Type B pancreatic cell (in vitro differentiated cells): ENCODE measurements around the gene NAGA. TPM values are rescaled to one million over a fixed set of nuclear protein-coding genes. Genes with fewer than 3 reads are reported as not detected.
A peak's percentile ranks its signal among the peaks of the same experiment; 100 is the strongest.

Experiments used
- DNase-seq: peaks from one replicate; pipeline ENCODE4 v3.0.0; 2021; ENCODE audit warnings: mixed read lengths; ENCODE audit not compliant: unreplicated experiment; ENCODE audit errors: extremely low spot score
- H3K27ac Mint-ChIP-seq: 2 replicates; pipeline ENCODE4 v1.8.0; 2021; ENCODE audit warnings: mild to moderate bottlenecking, mixed read lengths
- H3K27me3 Mint-ChIP-seq: 2 replicates; pipeline ENCODE4 v1.8.0; 2021; ENCODE audit warnings: mixed read lengths
- H3K36me3 Mint-ChIP-seq: 2 replicates; pipeline ENCODE4 v1.8.0; 2021; ENCODE audit warnings: mixed read lengths
- H3K4me1 Mint-ChIP-seq: one replicate; pipeline ENCODE4 v1.8.0; 2021; ENCODE audit warnings: mixed read lengths; ENCODE audit not compliant: unreplicated experiment
- H3K4me3 Mint-ChIP-seq: 2 replicates; pipeline ENCODE4 v1.8.0; 2021; ENCODE audit warnings: mild to moderate bottlenecking, mixed read lengths
- H3K9me3 Mint-ChIP-seq: 2 replicates; pipeline ENCODE4 v1.8.0; 2021; ENCODE audit warnings: mixed read lengths
- total RNA-seq: library from RNA; stranded (reverse); gene quantifications from 2 replicates; pipeline ENCODE4 v1.2.1, GENCODE V29; 2021; ENCODE audit warnings: low replicate concordance
- TF ChIP-seq, protein P1 (sequence below): fragments of 200-600 bp; sonication (generic); conservative IDR thresholded peaks from 2 replicates; pipeline ENCODE4 v1.5.0; 2021; ENCODE audit warnings: antibody characterized with exemption, mild to moderate bottlenecking

NAGA gene
- total RNA-seq, 1 donor from 2014 or later: 24.1 TPM

DNA sequence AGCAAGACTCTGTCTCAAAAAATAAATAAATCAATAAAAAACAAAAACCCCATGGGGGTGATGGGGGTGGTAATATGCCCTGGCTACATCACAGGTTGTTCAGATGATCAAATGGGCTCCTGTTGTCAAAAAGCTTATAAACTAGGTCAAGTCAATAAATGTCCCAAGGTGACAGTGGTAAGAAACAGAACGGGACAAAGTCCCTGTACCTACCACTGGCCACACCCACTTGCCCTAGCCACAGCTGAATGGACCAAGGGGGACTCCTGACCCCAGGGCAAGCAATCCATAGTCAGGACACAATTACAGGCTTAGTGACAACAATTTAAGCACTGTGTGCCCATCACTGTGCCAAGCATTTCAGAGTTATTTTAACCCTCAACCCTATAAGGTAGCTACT, 6.0 kb downstream of the NAGA start:
- no peak overlapping the region for H3K4me3 Mint-ChIP-seq
- TF ChIP-seq, protein P1, sequence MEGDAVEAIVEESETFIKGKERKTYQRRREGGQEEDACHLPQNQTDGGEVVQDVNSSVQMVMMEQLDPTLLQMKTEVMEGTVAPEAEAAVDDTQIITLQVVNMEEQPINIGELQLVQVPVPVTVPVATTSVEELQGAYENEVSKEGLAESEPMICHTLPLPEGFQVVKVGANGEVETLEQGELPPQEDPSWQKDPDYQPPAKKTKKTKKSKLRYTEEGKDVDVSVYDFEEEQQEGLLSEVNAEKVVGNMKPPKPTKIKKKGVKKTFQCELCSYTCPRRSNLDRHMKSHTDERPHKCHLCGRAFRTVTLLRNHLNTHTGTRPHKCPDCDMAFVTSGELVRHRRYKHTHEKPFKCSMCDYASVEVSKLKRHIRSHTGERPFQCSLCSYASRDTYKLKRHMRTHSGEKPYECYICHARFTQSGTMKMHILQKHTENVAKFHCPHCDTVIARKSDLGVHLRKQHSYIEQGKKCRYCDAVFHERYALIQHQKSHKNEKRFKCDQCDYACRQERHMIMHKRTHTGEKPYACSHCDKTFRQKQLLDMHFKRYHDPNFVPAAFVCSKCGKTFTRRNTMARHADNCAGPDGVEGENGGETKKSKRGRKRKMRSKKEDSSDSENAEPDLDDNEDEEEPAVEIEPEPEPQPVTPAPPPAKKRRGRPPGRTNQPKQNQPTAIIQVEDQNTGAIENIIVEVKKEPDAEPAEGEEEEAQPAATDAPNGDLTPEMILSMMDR: no peak
- no peaks in the 10 kb centered on the region for H3K9me3 Mint-ChIP-seq

DNA sequence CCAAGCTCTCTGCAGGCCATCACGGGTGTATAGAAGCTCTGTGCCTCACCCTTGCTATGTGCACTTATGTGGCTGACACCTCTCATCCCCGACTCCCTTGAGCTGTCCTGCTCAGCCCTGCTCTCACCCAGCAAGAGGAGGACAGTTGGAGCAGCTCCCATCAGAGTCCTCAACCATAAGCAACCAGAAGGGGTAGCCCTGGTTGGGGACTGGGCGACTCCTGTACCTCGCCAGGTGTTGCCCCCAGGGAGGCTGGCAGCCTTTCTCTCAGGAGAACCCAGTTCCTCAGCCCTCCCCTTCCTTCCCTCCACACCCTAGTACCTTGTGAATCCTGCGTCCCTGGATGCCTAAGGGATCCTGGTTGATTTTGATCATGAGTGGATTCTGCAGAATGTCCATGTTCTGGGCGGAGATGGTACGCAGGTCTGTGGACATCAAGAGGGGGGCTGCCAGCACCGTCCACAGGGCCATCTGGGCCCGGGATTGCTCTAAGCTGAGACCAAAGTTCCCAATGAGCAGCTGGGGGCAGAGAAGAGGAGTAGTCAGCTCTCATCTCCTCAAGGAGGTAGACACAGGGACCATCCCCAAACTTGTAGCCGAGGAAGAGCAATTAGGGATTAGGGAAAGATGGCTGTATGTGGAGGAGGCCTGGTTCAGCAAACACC, 8.0 kb downstream of the NAGA start:
- H3K9me3 Mint-ChIP-seq: peaks cover 6% of the 10 kb centered on the region
- peaks cover 33% of the 10 kb centered on the region for H3K36me3 Mint-ChIP-seq
- H3K27me3 Mint-ChIP-seq: no peaks in the 10 kb centered on the region
- no peak overlapping the region for H3K4me3 Mint-ChIP-seq
- peak; percentile 47 for DNase-seq
- TF ChIP-seq, protein P1: no peak
- no peaks in the 10 kb centered on the region for H3K4me1 Mint-ChIP-seq
- no peak overlapping the region for H3K27ac Mint-ChIP-seq

More for the DNA sequence above, 6.0 kb downstream of the NAGA start:
- Mint-ChIP-seq H3K36me3 (peaks cover 19% of the 10 kb centered on the region), H3K4me1 (no peaks in the 10 kb centered on the region), H3K27ac (no peak overlapping the region), H3K27me3 (no peaks in the 10 kb centered on the region)
- peak; percentile 37 for DNase-seq

DNA sequence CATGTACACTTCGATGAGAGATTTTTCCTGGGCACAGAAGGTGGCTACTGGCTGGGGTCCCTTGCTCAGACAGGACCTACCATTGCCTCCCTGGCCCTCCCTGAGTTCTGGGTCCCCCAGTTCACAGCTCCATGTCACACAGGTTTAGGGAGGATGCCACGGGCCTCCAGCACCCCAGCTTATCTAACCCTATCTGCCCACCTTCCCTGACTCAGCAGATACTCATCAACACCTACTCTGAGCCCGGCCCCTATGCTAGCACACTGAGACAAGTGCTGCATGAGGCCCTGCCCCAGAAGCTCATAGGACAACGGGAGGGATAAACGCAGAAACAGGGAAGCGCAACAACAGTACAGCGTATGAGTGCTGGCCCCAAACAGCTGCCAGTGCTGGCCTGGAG, 9.6 kb downstream of the NAGA start:
- Mint-ChIP-seq H3K27ac (no peak overlapping the region), H3K27me3 (no peaks in the 10 kb centered on the region), H3K4me1 (no peaks in the 10 kb centered on the region), H3K9me3 (peaks cover 14% of the 10 kb centered on the region), H3K4me3 (no peak overlapping the region), H3K36me3 (peaks cover 36% of the 10 kb centered on the region)
- peak; percentile 53 for DNase-seq
- TF ChIP-seq, protein P1: no peak

DNA sequence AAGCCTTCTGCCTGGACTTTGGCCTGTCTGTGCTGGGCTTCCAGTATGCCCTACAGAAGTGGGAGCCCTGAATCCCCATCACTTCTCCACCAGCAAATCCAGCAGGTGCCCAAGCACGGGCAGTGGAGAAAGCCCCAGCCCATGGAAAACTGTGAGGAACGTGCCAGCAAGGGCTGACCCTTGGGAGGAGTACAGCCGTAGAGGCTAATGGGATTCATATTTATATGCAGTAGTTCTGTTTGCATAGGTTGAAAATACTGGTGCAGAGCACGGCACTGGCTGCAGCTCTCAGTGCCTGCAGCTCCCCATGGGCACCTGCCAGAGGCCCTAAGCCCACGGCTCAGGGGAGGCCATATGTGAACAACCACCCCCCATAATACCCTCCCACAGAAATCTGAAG, 10.1 kb downstream of the NAGA start:
- no peak overlapping the region for H3K4me3 Mint-ChIP-seq
- peak; percentile 43 for DNase-seq
- H3K27me3 Mint-ChIP-seq: no peaks in the 10 kb centered on the region
- H3K27ac Mint-ChIP-seq: no peak overlapping the region
- TF ChIP-seq, protein P1: no peak
- H3K9me3 Mint-ChIP-seq: peaks cover 14% of the 10 kb centered on the region
- H3K36me3 Mint-ChIP-seq: peaks cover 33% of the 10 kb centered on the region
- H3K4me1 Mint-ChIP-seq: no peaks in the 10 kb centered on the region

DNA sequence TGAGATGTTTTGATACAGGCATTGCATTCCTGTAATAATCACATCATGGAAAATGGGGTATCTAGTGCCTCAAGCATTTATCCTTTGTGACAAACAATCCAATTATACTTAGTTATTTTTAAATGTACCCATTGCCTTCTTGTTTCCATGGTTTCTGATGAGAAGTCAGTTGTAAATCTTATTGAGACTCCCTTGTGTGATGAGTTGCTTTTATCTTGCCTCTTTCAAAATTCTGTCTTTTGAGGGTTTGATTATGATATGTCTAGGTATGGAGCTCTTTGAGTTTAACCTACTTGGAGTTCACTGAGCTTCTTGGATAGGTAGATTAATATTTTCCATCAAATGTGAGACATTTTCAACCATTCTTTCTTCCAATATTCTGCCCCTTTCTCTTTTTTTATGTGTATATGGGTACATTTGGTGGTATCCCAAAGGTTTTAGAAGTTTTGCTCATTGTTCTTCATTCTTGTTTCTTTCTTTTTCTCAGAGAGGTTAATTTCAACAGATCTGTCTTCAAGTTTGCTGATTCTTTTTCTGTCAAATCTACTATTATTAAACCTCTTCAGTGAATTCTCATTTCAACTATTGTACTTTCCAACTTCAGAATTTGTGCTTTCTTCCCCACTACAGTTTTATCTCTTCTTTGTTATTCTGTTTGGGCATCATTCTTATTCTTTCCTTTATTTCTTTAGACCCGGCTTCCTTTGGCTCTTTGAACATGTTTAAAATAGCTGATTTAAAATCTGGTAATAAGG, 13.7 kb downstream of the NAGA start:
- H3K36me3 Mint-ChIP-seq: peaks cover 24% of the 10 kb centered on the region

More for the DNA sequence above, 13.7 kb downstream of the NAGA start:
- H3K27ac Mint-ChIP-seq: no peak overlapping the region
- H3K4me1 Mint-ChIP-seq: no peaks in the 10 kb centered on the region
- no peaks in the 10 kb centered on the region for H3K27me3 Mint-ChIP-seq
- TF ChIP-seq, protein P1: no peak
- no peak for DNase-seq
- H3K4me3 Mint-ChIP-seq: no peak overlapping the region
- H3K9me3 Mint-ChIP-seq: peaks cover 14% of the 10 kb centered on the region
